Stimulated activated CD8-positive, alpha-beta memory T cell treated with anti-CD3 and anti-CD28 coated beads, Interleukin-15, amount 100 ng/mL, for 48 hours (primary cell): ENCODE measurements around the gene BLMH.
A peak's percentile ranks its signal among the peaks of the same experiment; 100 is the strongest.

ENCODE experiments used
- DNase-seq, 2 donors: peaks; one replicate each; pipeline ENCODE4 v3.0.0-alpha.2; 2020; ENCODE audit warnings: low read depth in 2 of 2

Gene BLMH

GRCh38 chr17:30308406-30308805 is 16.7 kb upstream of the BLMH start:
- DNase-seq: no peak

DNA sequence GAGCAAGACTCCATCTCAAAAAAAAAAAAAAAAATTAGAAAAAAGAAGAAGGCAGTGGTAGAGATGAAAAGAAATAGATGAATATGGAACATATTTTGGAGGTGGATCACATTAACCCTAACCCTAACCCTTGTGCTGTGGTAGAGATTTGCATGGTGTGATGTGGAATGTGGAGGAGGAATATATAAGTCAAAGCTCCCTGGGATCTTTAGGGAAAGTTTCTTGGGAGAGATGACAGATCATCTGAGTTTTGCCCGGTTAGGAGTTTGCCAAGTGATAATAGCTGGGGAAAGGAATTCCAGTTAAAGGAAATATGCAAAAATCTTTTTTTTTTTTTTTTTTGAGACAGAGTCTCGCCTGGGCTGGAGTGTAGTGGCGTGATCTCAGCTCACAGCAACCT is 13.0 kb upstream of the BLMH start:
- DNase-seq: no peak

- DNase-seq: no peak
Observed at GRCh38 chr17:30302241-30302640, 10.5 kb upstream of the BLMH start.

GRCh38 chr17:30300818-30301217 is 9.1 kb upstream of the BLMH start:
- DNase-seq: no peak

DNA sequence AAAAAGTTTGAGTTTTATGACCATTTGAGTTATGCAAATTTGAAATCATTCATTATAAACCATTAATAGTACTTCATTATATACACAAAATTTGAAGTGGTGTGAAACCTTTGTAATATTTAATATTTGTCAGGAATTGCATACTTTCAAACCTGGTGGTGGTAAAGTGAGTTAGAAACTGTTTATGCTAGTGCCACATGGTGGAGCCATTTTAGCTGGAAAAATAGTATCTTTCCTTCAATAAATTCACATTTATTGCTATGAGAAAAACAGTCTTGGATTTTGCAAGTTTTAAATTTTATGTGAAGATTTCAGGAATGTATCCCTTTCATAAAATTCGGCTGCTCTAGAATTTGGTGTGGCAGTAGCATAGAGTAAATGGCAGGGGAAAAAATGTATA is 7.3 kb upstream of the BLMH start:
- DNase-seq: no peak

- no peak for DNase-seq
Observed at GRCh38 chr17:30297715-30298114, 6.0 kb upstream of the BLMH start.

GRCh38 chr17:30296499-30297080 is 4.8 kb upstream of the BLMH start:
- DNase-seq: no peak

- no peak for DNase-seq
Observed at GRCh38 chr17:30292286-30292858, 628 bp upstream of the BLMH start.

GRCh38 chr17:30290696-30291542 is 825 bp downstream of the BLMH start:
- DNase-seq: peak in 1 of 2 donors; percentile 9

GRCh38 chr17:30290077-30290476 is 1.7 kb downstream of the BLMH start:
- no peak for DNase-seq

GRCh38 chr17:30279156-30279555 is 12.6 kb downstream of the BLMH start:
- DNase-seq: no peak

- DNase-seq: no peak
Observed at GRCh38 chr17:30278032-30278431, 13.7 kb downstream of the BLMH start.

- no peak for DNase-seq
Observed at GRCh38 chr17:30275911-30276310, 15.8 kb downstream of the BLMH start.

DNA sequence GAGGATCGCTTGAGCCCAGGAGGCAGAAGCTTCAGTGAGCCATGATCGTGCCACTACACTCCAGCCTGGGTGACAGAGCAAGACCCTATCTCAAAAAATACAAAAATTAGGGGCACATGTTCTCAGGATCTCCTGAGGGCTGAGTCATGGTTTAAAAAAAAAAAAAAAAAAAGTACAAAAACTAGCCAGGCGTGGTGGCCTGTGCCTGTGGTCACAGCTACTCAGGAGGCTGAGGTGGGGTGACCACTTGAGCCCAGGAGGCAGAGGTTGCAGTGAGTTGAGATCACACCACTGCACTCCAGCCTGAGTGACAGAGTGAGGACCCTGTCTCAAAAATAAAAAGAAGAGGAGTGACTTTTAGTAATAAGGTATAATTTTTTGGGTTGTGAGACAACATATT is 16.9 kb downstream of the BLMH start:
- DNase-seq: no peak

DNA sequence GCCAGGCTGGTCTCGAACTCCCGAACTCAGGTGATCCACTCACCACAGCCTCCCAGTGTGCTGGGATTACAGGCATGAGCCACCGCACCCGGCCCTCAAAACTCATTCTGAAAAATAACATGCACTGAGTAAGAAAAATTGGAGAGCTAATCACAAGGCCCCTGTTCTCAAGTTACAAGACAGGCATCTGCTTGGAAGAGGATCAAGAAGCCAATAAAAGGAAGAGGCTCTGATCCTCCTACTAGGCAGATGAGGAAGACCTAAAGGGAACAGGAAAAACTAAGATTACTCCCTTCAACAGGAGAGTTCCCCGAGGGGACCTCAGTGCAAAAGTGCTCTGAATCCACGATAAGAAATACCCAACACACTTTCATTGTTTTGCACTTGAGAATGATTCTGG is 18.4 kb downstream of the BLMH start:
- no peak for DNase-seq

- no peak for DNase-seq
Observed at GRCh38 chr17:30271102-30271501, 20.6 kb downstream of the BLMH start.

GRCh38 chr17:30267625-30268024 is 24.1 kb downstream of the BLMH start:
- no peak for DNase-seq

DNA sequence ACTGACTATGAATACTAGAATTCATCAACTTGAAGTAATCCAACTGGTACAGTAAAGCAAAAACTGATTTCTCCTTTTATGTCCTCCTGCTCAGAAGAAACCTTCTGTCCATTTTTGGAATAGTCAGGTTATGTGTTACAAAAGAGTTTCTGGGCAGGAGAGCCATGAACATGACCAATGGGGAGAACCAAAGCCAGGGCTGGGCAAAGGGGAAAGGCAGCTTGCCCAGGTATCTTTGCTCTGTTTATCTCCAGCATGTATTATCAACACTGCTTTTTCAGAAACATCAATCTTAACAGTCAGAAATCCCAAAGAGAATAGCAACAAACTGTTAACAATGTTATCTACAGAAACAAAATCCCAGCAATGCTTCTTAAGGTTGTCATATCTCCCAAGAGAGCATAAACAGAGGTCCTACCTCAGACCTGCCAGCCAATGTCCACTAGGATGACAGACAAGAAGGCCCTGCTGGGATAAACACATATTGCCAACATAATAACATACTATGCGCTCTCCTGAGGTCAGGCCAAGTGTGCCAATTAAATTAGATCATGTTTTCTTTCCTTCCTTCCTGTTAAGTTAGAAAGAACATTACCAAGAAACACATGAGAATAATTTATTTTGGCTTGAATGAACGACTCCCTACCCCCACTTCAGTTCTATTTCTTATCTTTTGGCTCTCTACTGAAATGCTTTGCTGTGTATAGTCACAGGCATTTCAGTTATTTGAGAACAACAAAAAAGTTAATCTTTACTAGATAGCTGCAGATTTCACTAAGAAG is 28.0 kb downstream of the BLMH start:
- DNase-seq: no peak

DNA sequence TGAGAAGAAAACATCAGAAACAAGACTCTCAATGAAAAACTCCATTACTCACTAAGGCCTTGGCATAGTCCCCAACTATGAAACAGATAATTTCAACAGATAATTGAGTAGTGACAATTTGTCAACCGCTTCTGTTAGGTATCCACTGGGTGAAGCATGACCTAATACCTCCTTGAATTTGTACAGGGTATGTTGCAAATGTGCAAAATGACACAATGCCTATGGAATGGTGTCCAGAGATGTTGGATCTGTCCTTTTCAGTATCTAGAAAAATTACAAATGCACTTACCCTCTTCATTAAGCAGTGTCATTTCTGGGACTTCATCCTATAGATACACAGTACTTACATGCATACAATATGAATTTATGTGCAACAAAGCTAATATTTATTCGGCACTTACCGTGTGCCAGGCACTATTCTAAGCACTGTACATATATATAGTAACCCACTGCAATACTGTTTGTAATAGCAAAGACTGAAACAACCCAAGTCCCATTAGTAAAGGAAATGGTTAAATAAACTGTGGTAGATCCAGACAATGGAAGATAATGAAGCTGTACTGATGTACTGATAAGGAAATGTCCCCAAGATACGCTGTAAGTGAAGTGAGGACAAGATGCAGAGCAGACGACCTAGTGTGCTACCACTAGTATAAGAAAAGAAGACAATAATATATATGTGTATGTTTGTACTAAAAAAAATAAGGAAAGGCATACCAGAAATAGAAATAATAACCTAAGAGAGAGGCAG is 34.8 kb downstream of the BLMH start:
- no peak for DNase-seq

DNA sequence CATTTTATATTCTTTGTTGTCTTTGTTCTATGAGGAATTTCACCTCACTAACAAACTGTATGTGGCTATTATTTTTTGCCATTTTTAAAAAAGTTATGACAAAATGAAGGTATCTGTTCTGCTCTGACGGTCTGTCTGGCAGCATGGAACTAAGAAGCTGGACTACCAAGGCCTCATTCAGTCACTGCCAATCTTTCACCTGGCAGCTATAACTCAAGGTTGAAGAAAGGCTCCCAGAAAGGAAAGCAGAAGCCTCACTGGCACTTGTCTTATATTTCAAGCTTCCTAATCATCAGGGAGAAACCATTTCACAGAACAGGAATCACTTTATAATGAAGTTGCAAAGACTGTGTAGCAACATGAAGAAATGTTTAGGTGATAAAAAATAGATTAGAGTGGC is 37.6 kb downstream of the BLMH start:
- DNase-seq: no peak

GRCh38 chr17:30253312-30253711 is 38.4 kb downstream of the BLMH start:
- no peak for DNase-seq

- DNase-seq: no peak
Observed at GRCh38 chr17:30251931-30252330, 39.8 kb downstream of the BLMH start.
